ENCODE data around the gene ING5.

DNA sequence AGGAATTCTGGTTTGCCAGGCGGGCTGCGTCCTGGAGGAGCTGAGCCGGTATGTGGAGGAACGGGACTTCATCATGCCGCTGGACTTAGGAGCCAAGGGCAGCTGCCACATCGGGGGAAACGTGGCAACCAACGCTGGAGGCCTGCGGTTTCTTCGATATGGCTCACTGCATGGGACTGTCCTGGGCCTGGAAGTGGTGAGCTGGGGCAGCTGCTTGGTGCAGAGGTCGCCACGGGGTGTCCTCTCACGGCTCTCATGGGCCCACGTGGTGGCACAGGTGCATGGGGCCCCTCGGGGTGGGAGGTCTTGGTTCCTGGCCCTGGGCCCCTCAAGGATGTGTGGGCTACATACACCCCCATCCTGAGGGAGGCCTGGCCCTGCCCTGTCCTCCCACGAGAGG, 41.8 kb downstream of the ING5 start:
- TF ChIP-seq CTCF (IDR thresholded peaks at IDR 0.05; ENCODE audit: borderline replicate concordance, extremely low read depth, low read length, poor library complexity, severe bottlenecking) (no peak), EZH2 (IDR thresholded peaks at IDR 0.05; ENCODE audit: borderline replicate concordance, low read depth, low read length, severe bottlenecking) (no peak)
